HepG2 (cell line): ENCODE data around the gene SMIM13.

Experiments used
- CHD2 ChIP-seq: IDR thresholded peaks from 2 replicates; pipeline ENCODE4 v1.6.1; 2011; ENCODE audit warnings: low read depth, low read length, improper control_type of control experiment
- CTCF ChIP-seq: sonication (generic); formaldehyde crosslinking; IDR thresholded peaks from 2 replicates; pipeline ENCODE4 v1.5.0; 2020; ENCODE audit warnings: mild to moderate bottlenecking, missing genetic modification reagents, moderate library complexity
- DPF2 ChIP-seq: sonication (generic); formaldehyde crosslinking; IDR thresholded peaks from 2 replicates; pipeline ENCODE4 v1.4.0; 2020; ENCODE audit warnings: mild to moderate bottlenecking, low read depth, missing genetic modification reagents, borderline replicate concordance
- EZH2 ChIP-seq: conservative IDR thresholded peaks from 2 replicates; pipeline ENCODE4 v1.6.1; 2012; ENCODE audit warnings: mild to moderate bottlenecking, low read depth, low read length, moderate library complexity
- MBD4 ChIP-seq: IDR thresholded peaks from 2 replicates; pipeline ENCODE4 v1.6.1; 2012; ENCODE audit warnings: low read length, inconsistent platforms, borderline replicate concordance
- MEIS1 ChIP-seq: sonication (generic); formaldehyde crosslinking; IDR thresholded peaks from 2 replicates; pipeline ENCODE4 v1.9.0; 2021; ENCODE audit warnings: mild to moderate bottlenecking, missing genetic modification reagents, moderate library complexity, borderline replicate concordance
- MTA3 ChIP-seq: sonication (generic); formaldehyde crosslinking; IDR thresholded peaks from 2 replicates; pipeline ENCODE4 v1.4.0; 2020; ENCODE audit warnings: missing genetic modification reagents
- NFIC ChIP-seq: IDR thresholded peaks from 2 replicates; pipeline ENCODE4 v1.6.1; 2012; ENCODE audit warnings: mild to moderate bottlenecking, low read length, inconsistent platforms
- RARG ChIP-seq: sonication (generic); formaldehyde crosslinking; IDR thresholded peaks from 2 replicates; pipeline ENCODE4 v1.4.0; 2020; ENCODE audit warnings: low read depth, mild to moderate bottlenecking, missing genetic modification reagents
- ZNF10 ChIP-seq: sonication (generic); formaldehyde crosslinking; IDR thresholded peaks from 2 replicates; pipeline ENCODE4 v1.4.0; 2020; ENCODE audit warnings: mild to moderate bottlenecking, low read depth, missing genetic modification reagents, borderline replicate concordance
- ZNF205 ChIP-seq: IDR thresholded peaks from 2 replicates; pipeline ENCODE4 v1.6.1; 2018; ENCODE audit warnings: missing biosample characterization, missing genetic modification reagents
- ZNF263 ChIP-seq: sonication (generic); formaldehyde crosslinking; IDR thresholded peaks from 2 replicates; pipeline ENCODE4 v1.4.0; 2020; ENCODE audit warnings: missing genetic modification reagents
- ZNF792 ChIP-seq: IDR thresholded peaks from 2 replicates; pipeline ENCODE4 v1.6.1; 2016
- TF ChIP-seq, protein P1 (sequence below): sonication (generic); formaldehyde crosslinking; IDR thresholded peaks from 2 replicates; pipeline ENCODE4 v1.4.0; 2020; ENCODE audit warnings: missing genetic modification reagents

- no peak for TF ChIP-seq ZNF205 (CRISPR knock-in tag)
- TF ChIP-seq, protein P1, sequence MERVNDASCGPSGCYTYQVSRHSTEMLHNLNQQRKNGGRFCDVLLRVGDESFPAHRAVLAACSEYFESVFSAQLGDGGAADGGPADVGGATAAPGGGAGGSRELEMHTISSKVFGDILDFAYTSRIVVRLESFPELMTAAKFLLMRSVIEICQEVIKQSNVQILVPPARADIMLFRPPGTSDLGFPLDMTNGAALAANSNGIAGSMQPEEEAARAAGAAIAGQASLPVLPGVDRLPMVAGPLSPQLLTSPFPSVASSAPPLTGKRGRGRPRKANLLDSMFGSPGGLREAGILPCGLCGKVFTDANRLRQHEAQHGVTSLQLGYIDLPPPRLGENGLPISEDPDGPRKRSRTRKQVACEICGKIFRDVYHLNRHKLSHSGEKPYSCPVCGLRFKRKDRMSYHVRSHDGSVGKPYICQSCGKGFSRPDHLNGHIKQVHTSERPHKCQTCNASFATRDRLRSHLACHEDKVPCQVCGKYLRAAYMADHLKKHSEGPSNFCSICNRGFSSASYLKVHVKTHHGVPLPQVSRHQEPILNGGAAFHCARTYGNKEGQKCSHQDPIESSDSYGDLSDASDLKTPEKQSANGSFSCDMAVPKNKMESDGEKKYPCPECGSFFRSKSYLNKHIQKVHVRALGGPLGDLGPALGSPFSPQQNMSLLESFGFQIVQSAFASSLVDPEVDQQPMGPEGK (CRISPR knock-in tag) = no peak
- no peak for TF ChIP-seq CHD2
- no peak for TF ChIP-seq EZH2
- TF ChIP-seq CTCF = no peak
- no peak for TF ChIP-seq ZNF263 (CRISPR knock-in tag)
- TF ChIP-seq NFIC = no peak
- TF ChIP-seq ZNF792 (CRISPR knock-in tag) = no peak
- TF ChIP-seq MBD4 = no peak
- TF ChIP-seq MEIS1 (CRISPR knock-in tag) = no peak
- no peak for TF ChIP-seq MTA3 (CRISPR knock-in tag)
- no peak for TF ChIP-seq DPF2 (CRISPR knock-in tag)
- no peak for TF ChIP-seq RARG (CRISPR knock-in tag)
- TF ChIP-seq ZNF10 = no peak
Observed at GRCh38 chr6:11108726-11109125, 15.1 kb downstream of the SMIM13 start.
